PC-3 (cell line): ENCODE results near the gene TNNT1.

Experiments
- CTCF ChIP-seq: fragments of 300-600 bp; sonication (generic); conservative IDR thresholded peaks from 2 replicates; pipeline ENCODE4 v1.5.1; 2017; ENCODE audit warnings: antibody characterized with exemption, low read depth, mild to moderate bottlenecking, low read length
- EZH2phosphoT487 ChIP-seq: fragments of 300-600 bp; sonication (generic); IDR thresholded peaks from 2 replicates; pipeline ENCODE4 v1.6.1; 2018; ENCODE audit warnings: mild to moderate bottlenecking, antibody characterized with exemption, low read length, borderline replicate concordance

- TF ChIP-seq CTCF (no peak), EZH2phosphoT487 (no peak)
Measured at GRCh38 chr19:55112246-55112776, 36.7 kb downstream of the TNNT1 start.
